ENCODE data around the gene GATA2.

- TF ChIP-seq EZH2phosphoT487 (IDR thresholded peaks at IDR 0.05; ENCODE audit: borderline replicate concordance) (no peak), CTCF (conservative IDR thresholded peaks at IDR 0.05; ENCODE audit: low read length) (no peak)
Measured at GRCh38 chr3:128443771-128444170, 49.2 kb downstream of the GATA2 start.

Data from Loucy (cell line).